H1 (cell line): ENCODE results near the gene TADA1. TPM values are rescaled to one million over a fixed set of nuclear protein-coding genes. Genes with fewer than 3 reads are reported as not detected.

ENCODE experiments used
- CTCF ChIA-PET: fragments of 300-600 bp; sonication (Branson Sonifier 250); formaldehyde crosslinking; loops from one replicate; lab custom pipeline; 2021; ENCODE audit not compliant: partially characterized antibody; lab: Charles Lee
- POLR2A ChIA-PET: fragments of 300-600 bp; sonication (Branson Sonifier 250); formaldehyde crosslinking; loops from one replicate; lab custom pipeline; 2021; ENCODE audit warnings: inconsistent platforms; ENCODE audit not compliant: partially characterized antibody; lab: Charles Lee
- DNase-seq, 2 experiments: peaks; one replicate each; pipeline versions ENCODE4 v3.0.0 to v3.0.0-alpha.2; 2010 to 2022; ENCODE audit warnings: low spot score in 2 of 2, low read depth in 1 of 2, mixed read lengths in 1 of 2
- FAIRE-seq: peaks from 2 replicates; lab custom pipeline; 2011; peaks lifted over from hg19 to GRCh38; lab: Jason Lieb, UNC
- H2AFZ ChIP-seq: 2 replicates; pipeline ENCODE4 v1.8.1; 2012; ENCODE audit warnings: low read length, inconsistent platforms
- H2AK5ac ChIP-seq: 2 replicates; pipeline ENCODE4 v1.6.1; 2013; ENCODE audit warnings: low read depth, low read length
- H2BK120ac ChIP-seq: replicated peaks from 2 replicates; pipeline ENCODE3; 2013; ENCODE audit warnings: low read depth, low read length, inconsistent platforms
- H2BK12ac ChIP-seq: 2 replicates; pipeline ENCODE4 v1.6.1; 2013; ENCODE audit warnings: low read depth, low read length
- H2BK15ac ChIP-seq: 2 replicates; pipeline ENCODE4 v1.6.1; 2013; ENCODE audit warnings: low read length
- H2BK20ac ChIP-seq: 2 replicates; pipeline ENCODE4 v1.6.1; 2013; ENCODE audit warnings: low read length
- H2BK5ac ChIP-seq: 2 replicates; pipeline ENCODE4 v1.6.1; 2013; ENCODE audit warnings: low read depth, low read length
- H3K14ac ChIP-seq: 2 replicates; pipeline ENCODE4 v1.6.1; 2013; ENCODE audit warnings: inconsistent platforms; ENCODE audit not compliant: insufficient read length
- H3K18ac ChIP-seq: 2 replicates; pipeline ENCODE4 v1.6.1; 2013; ENCODE audit warnings: low read length; ENCODE audit errors: extremely low read depth
- H3K23ac ChIP-seq: 2 replicates; pipeline ENCODE4 v1.6.1; 2013; ENCODE audit warnings: inconsistent platforms; ENCODE audit not compliant: insufficient read length
- H3K23me2 ChIP-seq: 2 replicates; pipeline ENCODE4 v1.6.1; 2013; ENCODE audit warnings: low read depth, low read length
- H3K27ac ChIP-seq: 2 replicates; pipeline ENCODE4 v1.6.1; 2011; ENCODE audit warnings: low read depth, low read length, inconsistent platforms
- H3K27me3 ChIP-seq, 4 experiments: replicated peaks in 1 of 4; 1 replicate in 1 of 4; 2 replicates in 3 of 4; pipeline versions ENCODE4 v1.6.1 to v1.8.1; 2011 to 2013; ENCODE audit warnings: low read length in 3 of 4, mild to moderate bottlenecking in 3 of 4, inconsistent platforms in 2 of 4, mixed read lengths in 2 of 4, moderate library complexity in 1 of 4; ENCODE audit not compliant: control insufficient read depth in 3 of 4, insufficient read depth in 3 of 4; ENCODE audit errors: extremely low read depth in 1 of 4
- H3K36me3 ChIP-seq, 4 experiments: 2 replicates each; pipeline versions ENCODE4 v1.6.1 to v1.8.1; 2011 to 2013; ENCODE audit warnings: mild to moderate bottlenecking in 4 of 4, low read length in 3 of 4, moderate library complexity in 2 of 4, control low read depth in 1 of 4, inconsistent platforms in 1 of 4; ENCODE audit not compliant: insufficient read depth in 4 of 4, control insufficient read depth in 2 of 4
- H3K4ac ChIP-seq: replicated peaks from 2 replicates; pipeline ENCODE3; 2013; ENCODE audit warnings: low read length, low read depth, mixed read lengths, inconsistent platforms; ENCODE audit not compliant: insufficient read length
- H3K4me1 ChIP-seq, 4 experiments: replicated peaks in 1 of 4; 1 replicate in 1 of 4; 2 replicates in 3 of 4; pipeline versions ENCODE4 v1.6.1 to v1.8.1; 2011 to 2013; ENCODE audit warnings: low read length in 3 of 4, inconsistent platforms in 2 of 4, mixed read lengths in 1 of 4; ENCODE audit not compliant: insufficient read depth in 4 of 4, control insufficient read depth in 3 of 4
- H3K4me2 ChIP-seq, 2 experiments: 2 replicates each; pipeline versions ENCODE4 v1.6.1 to v1.8.1; 2011 to 2013; ENCODE audit warnings: low read depth in 2 of 2, low read length in 2 of 2, control low read depth in 1 of 2, inconsistent platforms in 1 of 2, mild to moderate bottlenecking in 1 of 2; ENCODE audit not compliant: insufficient read depth in 1 of 2
- H3K4me3 ChIP-seq, 4 experiments: fragments of 200-600, 300-600 bp in 1 of 4; sonication (generic), shearing (Covaris generic), sonication (Bioruptor Twin) in 1 of 4; 2 replicates each; pipeline versions ENCODE4 v1.5.1 to v1.8.1; 2011 to 2016; ENCODE audit warnings: low read length in 4 of 4, low read depth in 3 of 4, control low read depth in 2 of 4, inconsistent platforms in 2 of 4, mild to moderate bottlenecking in 2 of 4, mixed read lengths in 1 of 4, moderate library complexity in 1 of 4; ENCODE audit not compliant: insufficient read depth in 2 of 4; ENCODE audit errors: extremely low read depth in 1 of 4
- H3K56ac ChIP-seq: replicated peaks from 2 replicates; pipeline ENCODE3; 2013; ENCODE audit warnings: low read depth, mild to moderate bottlenecking, mixed read lengths, low read length, inconsistent platforms; ENCODE audit not compliant: insufficient read length
- H3K79me1 ChIP-seq: 2 replicates; pipeline ENCODE4 v1.6.1; 2013; ENCODE audit warnings: low read depth, low read length, control low read depth
- H3K79me2 ChIP-seq, 2 experiments: 2 replicates each; pipeline versions ENCODE4 v1.6.1 to v1.8.1; 2012 to 2013; ENCODE audit warnings: low read length in 2 of 2, mild to moderate bottlenecking in 2 of 2, inconsistent platforms in 1 of 2; ENCODE audit not compliant: insufficient read depth in 2 of 2, control insufficient read depth in 1 of 2
- H3K9ac ChIP-seq, 4 experiments: replicated peaks in 1 of 4; 1 replicate in 1 of 4; 2 replicates in 3 of 4; pipeline versions ENCODE4 v1.6.1 to v1.8.1; 2011 to 2013; ENCODE audit warnings: low read depth in 3 of 4, low read length in 3 of 4, control low read depth in 2 of 4, mild to moderate bottlenecking in 2 of 4, moderate library complexity in 2 of 4, inconsistent platforms in 1 of 4; ENCODE audit errors: extremely low read depth in 1 of 4
- H3K9me3 ChIP-seq, 2 experiments: 2 replicates each; pipeline versions ENCODE4 v1.6.1 to v1.8.1; 2012 to 2013; ENCODE audit warnings: mild to moderate bottlenecking in 2 of 2, moderate library complexity in 2 of 2, control low read depth in 1 of 2, inconsistent platforms in 1 of 2, low read depth in 1 of 2, low read length in 1 of 2, mixed read lengths in 1 of 2; ENCODE audit not compliant: insufficient read depth in 2 of 2
- H4K20me1 ChIP-seq, 2 experiments: replicated peaks in 1 of 2; 2 replicates each; pipeline versions ENCODE3 to v1.8.1; 2011 to 2013; ENCODE audit warnings: inconsistent platforms in 2 of 2, low read length in 2 of 2, mild to moderate bottlenecking in 1 of 2; ENCODE audit not compliant: insufficient read depth in 2 of 2, control insufficient read depth in 1 of 2
- H4K5ac ChIP-seq: 2 replicates; pipeline ENCODE4 v1.6.1; 2013; ENCODE audit warnings: low read length, low read depth, mixed read lengths, inconsistent platforms; ENCODE audit not compliant: insufficient read length
- H4K8ac ChIP-seq: 2 replicates; pipeline ENCODE4 v1.8.0; 2013; ENCODE audit warnings: mild to moderate bottlenecking, moderate library complexity, low read length, inconsistent platforms; ENCODE audit not compliant: insufficient read depth; ENCODE audit errors: extremely low read depth
- H4K91ac ChIP-seq: replicated peaks from 2 replicates; pipeline ENCODE3; 2013; ENCODE audit warnings: low read length, mixed read lengths, inconsistent platforms; ENCODE audit not compliant: insufficient read length
- ASH2L ChIP-seq: fragments of 200-600, 300-600 bp; sonication (generic); IDR thresholded peaks from one replicate; pipeline ENCODE4 v1.7.1; 2017; ENCODE audit warnings: low read length
- CEBPB ChIP-seq: IDR thresholded peaks from 2 replicates; pipeline ENCODE4 v1.6.1; 2012; ENCODE audit warnings: low read depth, low read length
- CHD2 ChIP-seq: IDR thresholded peaks from 2 replicates; pipeline ENCODE4 v1.6.1; 2012; ENCODE audit warnings: low read length, improper control_type of control experiment
- CTCF ChIP-seq, 3 experiments: IDR thresholded peaks; 1 replicate in 2 of 3; 2 replicates in 1 of 3; pipeline versions ENCODE4 v1.5.1 to v1.6.1; 2011; ENCODE audit warnings: low read length in 3 of 3, mild to moderate bottlenecking in 3 of 3, inconsistent platforms in 2 of 3, low read depth in 1 of 3, moderate library complexity in 1 of 3; ENCODE audit not compliant: insufficient read depth in 1 of 3; ENCODE audit errors: control extremely low read depth in 1 of 3
- EZH2 ChIP-seq: fragments of 200-600 bp; sonication (generic); IDR thresholded peaks from 2 replicates; pipeline ENCODE4 v1.7.1; 2012; ENCODE audit warnings: low read depth, mild to moderate bottlenecking, moderate library complexity, low read length, inconsistent platforms; ENCODE audit not compliant: severe bottlenecking
- MAFK ChIP-seq: IDR thresholded peaks from 2 replicates; pipeline ENCODE4 v1.6.1; 2012; ENCODE audit warnings: low read depth, mild to moderate bottlenecking, improper control_type of control experiment, low read length
- RAD21 ChIP-seq, 2 experiments: IDR thresholded peaks in 1 of 2; conservative IDR thresholded peaks in 1 of 2; 2 replicates each; pipeline ENCODE4 v1.6.1; 2011; ENCODE audit warnings: low read depth in 2 of 2, low read length in 2 of 2, improper control_type of control experiment in 1 of 2, inconsistent platforms in 1 of 2, mild to moderate bottlenecking in 1 of 2, moderate library complexity in 1 of 2
- RNF2 ChIP-seq: fragments of 200-900, 300-1000 bp; sonication (generic); IDR thresholded peaks from 2 replicates; pipeline ENCODE4 v1.7.1; 2016; ENCODE audit warnings: borderline replicate concordance, low read depth, mild to moderate bottlenecking, antibody characterized with exemption, low read length; ENCODE audit not compliant: poor library complexity, severe bottlenecking; ENCODE audit errors: missing control alignments
- SIRT6 ChIP-seq: IDR thresholded peaks from one replicate; pipeline ENCODE4 v1.7.1; 2012; ENCODE audit warnings: low read length, inconsistent platforms
- SP4 ChIP-seq: IDR thresholded peaks from 2 replicates; pipeline ENCODE4 v1.6.1; 2012; ENCODE audit warnings: low read length, inconsistent platforms
- WGBS, 2 experiments: shearing (Covaris generic) in 1 of 2; methylation state at CpG; one replicate each; pipeline versions ENCODE4 v1.1.6 to v1.1.7; 2013 to 2015; ENCODE audit warnings: low lambda C conversion rate in 2 of 2, mixed read lengths in 2 of 2, inconsistent platforms in 1 of 2, low coverage in 1 of 2, missing lambda C conversion rate in 1 of 2; ENCODE audit not compliant: insufficient replicate concordance in 2 of 2, insufficient coverage in 1 of 2, insufficient read length in 1 of 2; ENCODE audit errors: extremely low coverage in 1 of 2, missing lambda C conversion rate in 1 of 2; 5-methylcytosine and 5-hydroxymethylcytosine counted together
- polyA plus RNA-seq, 7 experiments: library from polyadenylated mRNA; depleted of rRNA in 3 of 7; stranded (reverse) in 5 of 7; unstranded in 2 of 7; fragments of >200 nt in 5 of 7; fragments of 200-250 nt in 2 of 7; gene quantifications; 1 replicate in 5 of 7; 2 replicates in 1 of 7; 4 replicates in 1 of 7; pipeline versions ENCODE4 v1.2.1 to v1.2.3, GENCODE V29; 2011 to 2013; ENCODE audit warnings: missing spikeins in 2 of 7, mixed read lengths in 2 of 7
- total RNA-seq: library from RNA; stranded (reverse); fragmentation: NEBNext Ultra II Directional; extraction: Animal tissue kit (Norgen Biotek cat#: 25700); gene quantifications from 2 replicates; pipeline ENCODE4 v1.2.1, GENCODE V29; 2021

TADA1 gene
- total and polyA plus RNA-seq, 2 of the 8 experiments (the other 6 are each of a cell fraction or from before 2014, with no cell fraction given) = 21.1 to 23.6 TPM

- no peak overlapping the region for H3K27ac ChIP-seq
- H4K5ac ChIP-seq = no peak overlapping the region
- H3K79me1 ChIP-seq = peaks cover 7% of the 10 kb centered on the region; the same call in 1 of the 2 replicates
- FAIRE-seq (no peak), DNase-seq (no peak)
- no peak overlapping the region for H3K56ac ChIP-seq
- peaks cover 0 to 7% (median 4%) of the 10 kb centered on the region in 4 experiments; a peak in 5 of 7 replicates for H3K4me1 ChIP-seq
- H4K20me1 ChIP-seq = peaks cover 5 to 14% of the 10 kb centered on the region in 2 experiments
- 86% methylated on average over 4 of the region's 4 CpGs; no CpG with 5 or more reads in 1 of the 2 experiments for WGBS, 2 experiments
- H3K36me3 ChIP-seq = peaks cover 0 to 33% (median 16%) of the 10 kb centered on the region in 4 experiments; a peak in 5 of 8 replicates
- ChIA-PET POLR2A (no interaction called here), CTCF (interaction anchor here (2.3 kb wide), 1 partner anchor 189 kb away, joined by 11 read pairs; no protein-coding TSS in a partner anchor)
- no peak overlapping the region for H2BK15ac ChIP-seq
- no peak overlapping the region for H3K14ac ChIP-seq
- H3K79me2 ChIP-seq = peaks cover 6 to 71% of the 10 kb centered on the region in 2 experiments
- no peak overlapping the region for H3K4me3 ChIP-seq
- H3K23ac ChIP-seq = no peak overlapping the region
- H3K4me2 ChIP-seq = no peak overlapping the region
- no peak overlapping the region for H2AK5ac ChIP-seq
- H3K9ac ChIP-seq = no peak overlapping the region
- no peak overlapping the region for H3K18ac ChIP-seq
- H2BK20ac ChIP-seq = no peak overlapping the region
- H2AFZ ChIP-seq = no peak overlapping the region
- H3K23me2 ChIP-seq = no peaks in the 10 kb centered on the region; the same call in 1 of the 2 replicates
- H4K8ac ChIP-seq = no peak overlapping the region
- no peak overlapping the region for H4K91ac ChIP-seq
- H2BK12ac ChIP-seq = no peak overlapping the region
- no peak overlapping the region for H3K4ac ChIP-seq
- H2BK120ac ChIP-seq = no peak overlapping the region
- H3K27me3 ChIP-seq = no peaks in the 10 kb centered on the region
- no peak overlapping the region for H2BK5ac ChIP-seq
- H3K9me3 ChIP-seq = no peaks in the 10 kb centered on the region
- no peak for TF ChIP-seq CEBPB
- no peak for TF ChIP-seq ASH2L
- no peak for TF ChIP-seq SIRT6
- no peak for TF ChIP-seq EZH2
- TF ChIP-seq MAFK = no peak
- TF ChIP-seq RNF2 = no peak
- TF ChIP-seq CHD2 = no peak
- TF ChIP-seq CTCF (IDR thresholded peaks at IDR 0.05; ENCODE audit: control extremely low read depth in 1 of 3, insufficient read depth in 1 of 3, low read depth in 1 of 3, low read length in 3 of 3) = no peak
- TF ChIP-seq RAD21 (IDR thresholded peaks at IDR 0.05 in 1 of 2, conservative IDR thresholded peaks at IDR 0.05 in 1 of 2; ENCODE audit: low read depth in 2 of 2, low read length in 2 of 2) = no peak
- no peak for TF ChIP-seq SP4
Measured at GRCh38 chr1:166870584-166870983, 5.5 kb downstream of the TADA1 start.
